HG03469 (cell line): ENCODE measurements around the gene PCYT2.

Experiments used
- ATAC-seq: cut with Tn5 transposase; IDR thresholded peaks from one replicate; pipeline ENCODE4 v1.9.1; 2021; ENCODE audit warnings: mild to moderate bottlenecking, moderate library complexity, moderate number of reproducible peaks; ENCODE audit not compliant: unreplicated experiment

Gene PCYT2

GRCh38 chr17:81944858-81945257, 33.7 kb upstream of the PCYT2 start:
- ATAC-seq = no peak

DNA sequence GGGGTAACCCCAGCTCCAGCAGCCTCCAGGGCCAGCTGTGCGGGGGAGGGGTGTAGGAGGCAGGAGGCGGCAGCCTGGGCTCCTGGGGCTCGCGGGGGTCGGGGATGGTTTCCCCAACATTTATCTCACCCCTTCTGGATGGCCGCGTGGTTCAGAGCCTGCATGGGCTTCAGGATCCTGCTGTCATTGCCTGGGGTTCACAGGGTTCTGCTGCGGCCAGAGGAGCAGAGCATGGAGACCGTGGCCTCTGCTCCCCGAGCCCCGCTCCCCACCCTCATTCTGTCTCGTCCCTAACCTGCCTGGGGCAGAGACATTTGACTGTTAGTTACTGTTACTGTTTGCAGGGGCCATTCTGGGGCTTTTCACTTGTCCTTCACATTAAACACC, 31.0 kb upstream of the PCYT2 start:
- ATAC-seq = no peak

- no peak for ATAC-seq
Observed at GRCh38 chr17:81941484-81942166, 30.4 kb upstream of the PCYT2 start.

GRCh38 chr17:81940538-81941483, 29.6 kb upstream of the PCYT2 start:
- ATAC-seq = no peak

GRCh38 chr17:81939881-81940385, 28.7 kb upstream of the PCYT2 start:
- ATAC-seq = no peak

DNA sequence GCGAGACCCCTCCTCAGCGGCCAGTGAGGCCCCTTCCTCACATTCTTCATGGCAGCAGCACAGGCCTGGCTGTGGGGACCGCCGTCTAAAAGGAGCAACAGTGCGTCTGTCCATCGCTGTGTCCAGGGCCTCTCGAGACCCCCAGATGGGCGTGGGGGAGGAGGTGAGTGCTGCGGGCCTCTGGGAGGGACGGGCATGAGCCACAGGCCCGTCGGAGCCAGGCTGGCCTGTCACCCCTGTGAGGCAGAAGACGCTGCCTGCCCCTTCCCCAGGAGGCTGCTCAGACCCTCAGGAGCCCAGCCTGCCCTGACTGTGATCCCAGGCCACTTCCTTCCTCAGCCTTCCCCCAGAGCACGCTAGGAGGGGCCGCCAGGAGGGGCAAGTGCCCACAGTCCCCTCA, 28.0 kb upstream of the PCYT2 start:
- ATAC-seq = no peak

- no peak for ATAC-seq
Observed at GRCh38 chr17:81935709-81936084, 24.5 kb upstream of the PCYT2 start.

GRCh38 chr17:81934850-81935708, 23.9 kb upstream of the PCYT2 start:
- ATAC-seq = no peak

- no peak for ATAC-seq
Observed at GRCh38 chr17:81934098-81934757, 23.0 kb upstream of the PCYT2 start.

- no peak for ATAC-seq
Observed at GRCh38 chr17:81933178-81933699, 22.0 kb upstream of the PCYT2 start.

DNA sequence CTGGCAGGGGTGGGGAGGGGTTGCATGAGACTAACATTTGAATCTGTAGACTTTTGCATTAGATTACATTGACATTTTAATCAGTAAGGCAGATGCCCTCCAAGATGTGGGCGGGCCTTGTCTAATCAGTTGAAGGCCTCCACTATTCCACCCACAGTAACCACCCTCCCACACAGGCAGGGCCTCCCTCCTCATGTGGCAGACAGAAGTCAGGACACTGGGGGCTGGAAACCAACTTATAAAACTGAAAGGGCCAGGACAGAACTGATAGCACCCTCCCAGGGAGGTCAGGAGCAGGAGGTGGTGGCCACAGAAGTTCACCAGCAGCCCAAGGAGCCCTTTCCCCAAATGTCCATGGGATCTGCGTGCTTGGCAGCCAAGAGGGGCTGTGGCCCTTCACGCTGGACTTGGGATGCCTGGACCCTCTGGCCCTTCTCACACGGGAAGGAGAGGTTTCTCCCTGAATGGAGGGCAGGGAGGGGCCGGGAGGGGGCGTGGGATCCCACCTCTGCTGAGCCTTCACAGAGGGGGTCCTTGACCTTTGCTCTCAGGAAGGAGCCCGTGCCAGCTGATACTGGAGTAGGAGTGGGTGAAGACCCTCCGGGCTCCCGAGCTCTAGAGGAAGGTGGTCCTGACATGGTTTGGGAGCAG, 21.3 kb upstream of the PCYT2 start:
- no peak for ATAC-seq

GRCh38 chr17:81931557-81932332, 20.5 kb upstream of the PCYT2 start:
- no peak for ATAC-seq

GRCh38 chr17:81931189-81931556, 20.0 kb upstream of the PCYT2 start:
- no peak for ATAC-seq

- ATAC-seq = no peak
Observed at GRCh38 chr17:81930142-81931125, 19.2 kb upstream of the PCYT2 start.

- ATAC-seq = no peak
Observed at GRCh38 chr17:81929253-81930141, 18.3 kb upstream of the PCYT2 start.

GRCh38 chr17:81928544-81929252, 17.5 kb upstream of the PCYT2 start:
- ATAC-seq = no peak
